ENCODE measurements around the gene TSPO.

DNA sequence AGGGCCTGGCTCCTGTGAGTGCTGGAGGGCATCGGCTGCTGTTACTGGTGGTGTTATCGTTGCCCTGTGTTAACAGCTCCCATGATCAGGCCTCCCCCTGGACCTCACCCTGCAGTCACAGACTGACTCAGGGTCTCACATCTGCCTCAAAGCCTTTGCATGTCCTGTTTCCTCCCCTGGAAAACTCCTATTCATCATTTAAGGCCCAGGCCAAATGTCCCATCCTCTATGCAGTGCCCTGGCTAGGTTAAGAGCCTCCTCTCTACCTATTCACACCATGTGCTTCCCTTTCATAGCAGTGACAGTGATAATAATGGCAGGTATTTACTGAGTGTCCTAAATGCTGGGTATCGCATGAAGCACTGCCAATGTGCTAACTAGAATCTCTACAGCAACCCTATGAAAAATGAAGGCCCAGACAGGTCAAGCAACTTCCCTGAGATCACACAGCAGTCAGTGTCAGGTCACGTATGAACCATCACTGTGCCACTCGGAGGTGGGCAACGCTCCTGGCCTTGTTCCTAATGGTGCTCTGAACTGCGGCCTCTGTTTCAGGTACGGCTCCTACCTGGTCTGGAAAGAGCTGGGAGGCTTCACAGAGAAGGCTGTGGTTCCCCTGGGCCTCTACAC lies 9.3 kb downstream of the TSPO start:
- TF ChIP-seq SP1 (IDR thresholded peaks at IDR 0.05) (no peak), L3MBTL2 (conservative IDR thresholded peaks at IDR 0.05) (no peak), FOXK2 (IDR thresholded peaks at IDR 0.05) (no peak), ELF4 (IDR thresholded peaks at IDR 0.05) (no peak), BHLHE40 (IDR thresholded peaks at IDR 0.05; ENCODE audit: borderline replicate concordance) (no peak), TARDBP (IDR thresholded peaks at IDR 0.05) (no peak), PKNOX1 (IDR thresholded peaks at IDR 0.05) (no peak), SUZ12 (IDR thresholded peaks at IDR 0.05) (no peak), NFRKB (IDR thresholded peaks at IDR 0.05) (no peak), ARNT (IDR thresholded peaks at IDR 0.05) (no peak), FOXA1 (IDR thresholded peaks at IDR 0.05) (no peak), LEF1 (IDR thresholded peaks at IDR 0.05; ENCODE audit: borderline replicate concordance) (no peak), ZNF384 (IDR thresholded peaks at IDR 0.05) (no peak)
